HG02759 (cell line): ENCODE data around the gene SLIT3.
"Not testable (repeated sequence)": the region's sequence is repeated elsewhere in the genome, so short reads cannot be mapped to it uniquely, and the experiment has no call there.

Source experiments
- ATAC-seq: cut with Tn5 transposase; IDR thresholded peaks from one replicate; pipeline ENCODE4 v1.9.1; 2021; ENCODE audit warnings: mild to moderate bottlenecking, moderate library complexity; ENCODE audit not compliant: unreplicated experiment

Gene SLIT3

GRCh38 chr5:168630958-168631357 is 670.0 kb downstream of the SLIT3 start:
- not testable (repeated sequence) for ATAC-seq

DNA sequence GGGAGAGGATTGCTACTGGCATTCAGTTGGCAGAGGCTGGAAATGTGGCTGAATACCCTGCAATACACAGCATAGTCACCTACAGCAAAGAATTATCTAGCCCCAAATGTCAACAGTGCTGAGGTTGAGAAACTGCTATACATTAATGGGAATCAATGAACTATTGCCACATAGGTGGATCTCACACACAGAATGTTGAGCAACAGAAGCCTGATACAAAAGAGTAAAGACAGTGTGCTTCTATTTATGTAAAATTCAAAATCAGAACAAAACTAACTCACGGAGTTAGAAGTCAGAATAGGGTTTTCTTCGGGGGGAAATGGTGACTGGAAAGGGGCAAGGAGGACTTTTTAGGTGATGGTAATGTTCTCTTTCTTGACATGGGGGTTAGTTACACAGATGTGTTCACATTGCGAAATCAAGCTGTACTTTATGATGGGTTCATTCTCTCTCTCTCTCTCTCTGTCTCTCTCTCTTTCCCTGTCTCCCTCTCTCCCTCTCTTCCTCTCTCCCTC is 676.0 kb downstream of the SLIT3 start:
- no peak for ATAC-seq

DNA sequence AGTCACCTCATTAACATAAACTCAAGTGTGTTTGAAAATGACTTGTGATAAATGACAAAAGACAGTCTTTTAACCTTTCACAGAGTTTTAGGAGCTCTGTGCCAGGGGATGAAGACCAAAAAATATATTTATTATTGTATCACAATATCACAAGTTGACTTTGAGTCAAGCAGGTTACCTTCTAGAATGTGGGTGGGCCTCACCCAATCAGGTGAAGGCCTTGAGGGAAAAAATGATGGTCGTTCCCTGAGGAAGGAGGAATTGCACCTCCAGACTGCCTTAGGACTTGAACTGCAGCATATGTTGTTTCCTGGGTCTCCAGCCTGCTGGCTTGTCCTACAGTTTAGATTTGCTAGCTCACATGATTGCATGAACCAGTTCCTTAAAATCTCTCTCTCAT is 680.1 kb downstream of the SLIT3 start:
- no peak for ATAC-seq

DNA sequence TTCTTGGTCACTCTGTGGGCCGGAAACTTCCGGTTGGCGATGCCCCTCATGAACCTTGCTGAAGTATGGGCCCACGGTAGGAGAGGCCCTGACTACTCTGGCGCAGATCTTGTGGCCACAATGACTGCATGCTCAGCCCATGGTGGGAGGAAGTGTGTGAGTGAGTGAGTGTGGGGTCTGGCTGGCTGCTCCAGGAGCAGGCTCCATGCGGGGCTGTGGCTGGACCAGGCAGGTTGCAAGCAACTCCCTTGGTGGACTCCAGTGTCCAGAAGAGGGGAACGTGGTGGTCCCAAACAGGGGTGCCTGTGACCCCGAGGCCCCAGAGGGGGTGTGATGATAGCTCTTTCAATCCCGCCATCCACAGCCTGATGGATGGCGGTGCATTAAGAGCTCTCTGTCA is 686.3 kb downstream of the SLIT3 start:
- ATAC-seq: no peak

- no peak for ATAC-seq
Measured at GRCh38 chr5:168613996-168614395, 686.9 kb downstream of the SLIT3 start.

DNA sequence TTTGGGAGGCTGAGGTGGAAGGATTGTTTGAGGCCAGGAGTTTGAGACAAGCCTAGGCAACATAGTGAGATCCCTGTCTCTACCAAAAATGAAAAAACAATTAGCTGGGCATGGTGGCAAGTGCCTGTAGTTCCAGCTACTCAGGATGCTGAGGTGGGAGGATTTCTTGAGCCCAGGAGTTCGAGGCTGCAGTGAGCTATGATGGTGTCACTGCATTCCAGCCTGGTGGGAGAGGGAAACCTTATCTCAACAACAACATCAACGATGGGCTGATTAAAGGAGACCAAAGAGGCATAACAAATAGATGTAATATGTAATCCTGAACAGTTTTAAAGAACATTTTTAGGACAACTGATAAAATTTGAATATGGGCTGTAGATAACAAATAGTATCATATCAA is 687.5 kb downstream of the SLIT3 start:
- ATAC-seq: no peak

- no peak for ATAC-seq
Measured at GRCh38 chr5:168612996-168613395, 687.9 kb downstream of the SLIT3 start.

DNA sequence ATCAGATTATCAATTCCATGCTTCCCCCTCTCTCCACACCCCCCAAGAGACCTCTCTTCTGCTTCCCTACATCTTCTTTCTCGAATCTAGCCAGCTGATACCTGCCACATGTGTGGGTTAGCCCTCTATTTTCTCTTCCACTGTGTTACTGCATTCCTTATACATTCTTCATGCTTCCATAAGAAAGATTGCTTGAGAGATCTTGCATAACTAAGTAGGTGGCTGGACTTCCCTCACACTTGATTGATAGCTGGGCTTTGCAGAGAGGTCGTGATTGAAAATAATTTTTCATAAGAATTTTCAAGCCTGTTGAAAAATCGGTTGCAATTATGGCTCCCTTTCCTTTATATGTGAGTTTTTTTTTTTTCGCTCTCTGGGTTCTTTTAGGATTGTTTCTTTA is 688.8 kb downstream of the SLIT3 start:
- no peak for ATAC-seq
